ENCODE measurements around the gene PXMP2.
"Not testable (repeated sequence)": the region's sequence is repeated elsewhere in the genome, so short reads cannot be mapped to it uniquely, and the experiment has no call there.

Gene PXMP2

GRCh38 chr12:132694888-132695287 lies 7.5 kb downstream of the PXMP2 start:
- DNase-seq (ENCODE audit: low spot score), result not testable (repeated sequence)

GRCh38 chr12:132695431-132695830 lies 8.0 kb downstream of the PXMP2 start:
- DNase-seq (ENCODE audit: low spot score), result no peak

GRCh38 chr12:132698341-132698740 lies 11.0 kb downstream of the PXMP2 start:
- no peak for DNase-seq (ENCODE audit: low spot score)

GRCh38 chr12:132700212-132700822 lies 12.9 kb downstream of the PXMP2 start:
- DNase-seq (ENCODE audit: low spot score), result no peak

GRCh38 chr12:132702640-132703039 lies 15.3 kb downstream of the PXMP2 start:
- DNase-seq (ENCODE audit: low spot score), result no peak

GRCh38 chr12:132703641-132704040 lies 16.3 kb downstream of the PXMP2 start:
- no peak for DNase-seq (ENCODE audit: low spot score)

GRCh38 chr12:132707241-132707640 lies 19.9 kb downstream of the PXMP2 start:
- no peak for DNase-seq (ENCODE audit: low spot score)

- no peak for DNase-seq (ENCODE audit: low spot score)
Measured at GRCh38 chr12:132708150-132708549, 20.8 kb downstream of the PXMP2 start.

GRCh38 chr12:132710043-132710404 lies 22.6 kb downstream of the PXMP2 start:
- peak; percentile 35 for DNase-seq (ENCODE audit: low spot score)

GRCh38 chr12:132710405-132711079 lies 23.2 kb downstream of the PXMP2 start, which contains the start of gene PGAM5:
Gene PGAM5, plus strand, starts transcription at chr12:132710842. Its CDS starts 35 bp downstream, at chr12:132710877.
- peak; percentile 96 for DNase-seq (ENCODE audit: low spot score)

GRCh38 chr12:132711080-132711843 lies 23.9 kb downstream of the PXMP2 start:
- DNase-seq (ENCODE audit: low spot score), result peak; percentile 41

- DNase-seq (ENCODE audit: low spot score), result no peak
Measured at GRCh38 chr12:132713123-132713522, 25.7 kb downstream of the PXMP2 start.

- no peak for DNase-seq (ENCODE audit: low spot score)
Measured at GRCh38 chr12:132715874-132716273, 28.5 kb downstream of the PXMP2 start.

- no peak for DNase-seq (ENCODE audit: low spot score)
Measured at GRCh38 chr12:132716356-132716755, 29.0 kb downstream of the PXMP2 start.

- DNase-seq (ENCODE audit: low spot score), result no peak
Measured at GRCh38 chr12:132717011-132717410, 29.6 kb downstream of the PXMP2 start.

GRCh38 chr12:132717531-132718387 lies 30.4 kb downstream of the PXMP2 start:
- no peak for DNase-seq (ENCODE audit: low spot score)

GRCh38 chr12:132718644-132719043 lies 31.3 kb downstream of the PXMP2 start:
- no peak for DNase-seq (ENCODE audit: low spot score)

GRCh38 chr12:132719141-132719953 lies 32.0 kb downstream of the PXMP2 start:
- DNase-seq (ENCODE audit: low spot score), result no peak

GRCh38 chr12:132719954-132720324 lies 32.6 kb downstream of the PXMP2 start:
- DNase-seq (ENCODE audit: low spot score), result no peak

- no peak for DNase-seq (ENCODE audit: low spot score)
Measured at GRCh38 chr12:132720606-132721345, 33.4 kb downstream of the PXMP2 start.
